Measurements from ENCODE around the gene S100A2.

Gene S100A2

GRCh38 chr1:153536671-153537375 is 28.8 kb downstream of the S100A2 start:
- Mint-ChIP-seq H3K27ac (peak overlapping the region; percentile 93), H3K4me1 (peaks cover 76% of the 10 kb centered on the region), H3K4me3 (peak overlapping the region; percentile 85), H3K36me3 (peaks cover 54% of the 10 kb centered on the region), H3K9me3 (no peaks in the 10 kb centered on the region)
- no peak for DNase-seq (ENCODE audit: low spot score in 2 of 2)
- no peak for ATAC-seq

DNA sequence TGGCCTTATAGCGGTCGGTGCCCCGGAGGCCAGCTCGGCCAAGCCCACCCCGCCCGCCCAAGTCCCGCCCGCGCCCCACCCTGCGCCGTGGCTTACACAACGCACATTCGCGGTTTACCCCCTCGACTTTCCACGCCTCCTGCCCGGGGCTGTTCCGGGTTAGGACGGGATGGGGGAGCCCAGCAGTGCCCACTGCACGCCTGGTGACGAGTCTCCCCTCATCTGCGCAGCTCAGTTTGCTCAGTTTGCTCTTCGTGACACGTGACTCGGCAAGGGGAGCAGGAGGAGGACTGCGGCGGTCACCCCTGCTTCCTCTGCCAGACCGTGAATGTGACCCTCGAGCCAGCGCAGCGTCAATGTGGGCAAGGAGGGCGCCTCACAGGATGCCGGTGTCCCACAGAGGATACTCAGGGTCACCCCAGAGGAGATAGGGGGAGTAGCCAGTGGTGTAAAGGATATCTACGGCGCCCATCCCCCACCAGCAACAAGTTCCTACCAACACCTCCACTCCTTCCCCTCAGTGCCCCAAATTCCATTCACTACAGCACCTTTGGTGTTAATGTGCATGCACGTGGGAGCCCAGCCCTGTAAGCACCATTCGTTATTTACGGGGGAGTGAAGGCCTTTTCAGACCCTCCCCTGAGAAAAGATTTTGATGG is 29.5 kb downstream of the S100A2 start:
- Mint-ChIP-seq H3K36me3 (peaks cover 47% of the 10 kb centered on the region), H3K9me3 (no peaks in the 10 kb centered on the region)

GRCh38 chr1:153535242-153536011 is 30.2 kb downstream of the S100A2 start, which contains the start of gene S100A6:
Gene S100A6, minus strand, starts transcription at chr1:153535991. Its CDS starts 652 bp downstream, at chr1:153535339.
- peak; percentile 24 to 72 for DNase-seq (ENCODE audit: low spot score in 2 of 2)
- peak; percentile 62 for ATAC-seq
- peaks cover 76% of the 10 kb centered on the region for H3K4me1 Mint-ChIP-seq

More for the DNA sequence above, 29.5 kb downstream of the S100A2 start:
- Mint-ChIP-seq H3K27ac (peak overlapping the region; percentile 93), H3K4me3 (peak overlapping the region; percentile 85), H3K4me1 (peaks cover 76% of the 10 kb centered on the region)
- DNase-seq (ENCODE audit: low spot score in 2 of 2): peak; percentile 57 to 90
- peak; percentile 83 for ATAC-seq

GRCh38 chr1:153534925-153535241 is 30.8 kb downstream of the S100A2 start:
- ATAC-seq: no peak
- DNase-seq (ENCODE audit: low spot score in 2 of 2): peak in 1 of 2 donors; percentile 49
- H3K4me3 Mint-ChIP-seq: peak overlapping the region; percentile 85
- H3K9me3 Mint-ChIP-seq: no peaks in the 10 kb centered on the region
- H3K27ac Mint-ChIP-seq: peak overlapping the region; percentile 93
- peaks cover 73% of the 10 kb centered on the region for H3K4me1 Mint-ChIP-seq
- peaks cover 41% of the 10 kb centered on the region for H3K36me3 Mint-ChIP-seq

More at GRCh38 chr1:153535242-153536011, 30.2 kb downstream of the S100A2 start, which contains the start of gene S100A6:
- Mint-ChIP-seq H3K36me3 (peaks cover 41% of the 10 kb centered on the region), H3K9me3 (no peaks in the 10 kb centered on the region), H3K4me3 (peak within 1 kb of the TSS; percentile 85), H3K27ac (peak within 1 kb of the TSS; percentile 93)

DNA sequence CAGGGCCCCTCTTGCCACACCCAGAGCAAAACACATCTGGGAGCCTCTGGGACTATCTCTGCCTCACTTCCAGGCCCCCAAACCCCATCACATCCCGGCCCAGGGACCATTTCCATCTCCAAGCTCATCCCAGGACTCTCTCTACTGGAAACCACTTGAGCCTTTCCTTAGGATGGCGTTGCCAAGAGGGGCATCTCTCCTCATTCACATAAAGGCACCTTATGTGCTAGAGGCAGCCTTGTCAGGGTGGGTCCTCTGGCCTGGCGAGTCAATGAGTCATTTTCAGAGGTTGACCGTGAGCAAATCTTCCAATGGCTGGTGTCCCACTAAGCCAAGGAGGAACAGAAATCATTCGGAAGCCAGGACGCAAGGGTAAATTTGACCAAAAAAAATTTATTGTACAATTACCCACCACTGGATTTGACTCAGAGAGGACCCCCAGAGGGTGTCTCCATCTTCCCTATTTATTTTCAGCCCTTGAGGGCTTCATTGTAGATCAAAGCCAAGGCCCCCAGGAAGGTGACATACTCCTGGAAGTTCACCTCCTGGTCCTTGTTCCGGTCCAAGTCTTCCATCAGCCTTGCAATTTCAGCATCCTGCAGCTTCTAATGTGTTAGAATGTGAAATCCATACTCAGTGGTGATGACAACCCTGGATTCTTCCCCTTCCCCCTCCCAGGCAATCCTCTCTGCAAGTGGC is 31.3 kb downstream of the S100A2 start:
- H3K27ac Mint-ChIP-seq: peak overlapping the region; percentile 93
- H3K36me3 Mint-ChIP-seq: peaks cover 41% of the 10 kb centered on the region
- no peak for ATAC-seq
- H3K4me3 Mint-ChIP-seq: peak overlapping the region; percentile 85
- no peak for DNase-seq (ENCODE audit: low spot score in 2 of 2)
- no peaks in the 10 kb centered on the region for H3K9me3 Mint-ChIP-seq
- H3K4me1 Mint-ChIP-seq: peaks cover 68% of the 10 kb centered on the region

DNA sequence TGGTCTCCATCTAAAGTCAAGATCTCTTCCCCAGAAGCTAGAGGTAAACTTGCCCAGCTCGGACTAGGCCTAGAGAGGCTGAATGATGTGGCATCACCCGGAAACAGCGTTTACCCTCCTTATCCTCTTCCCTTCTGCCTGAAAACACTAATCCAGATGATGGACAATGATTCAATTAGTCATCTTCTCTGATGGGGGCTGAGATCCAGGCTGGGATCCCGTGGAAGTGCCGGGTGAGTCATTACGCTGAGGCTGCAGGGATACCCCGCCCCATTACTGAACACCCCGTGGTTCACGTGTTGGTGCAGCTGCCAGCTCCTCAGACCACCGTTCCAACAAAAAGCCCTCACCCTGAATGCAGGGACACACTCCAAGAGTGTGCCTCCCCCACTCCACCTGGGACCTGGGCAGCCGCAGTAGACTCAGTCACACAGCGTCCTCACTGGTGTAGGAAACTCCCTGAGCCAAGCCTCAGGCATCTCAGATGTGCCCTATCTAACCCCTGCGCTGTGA is 31.9 kb downstream of the S100A2 start:
- H3K36me3 Mint-ChIP-seq: peaks cover 41% of the 10 kb centered on the region

DNA sequence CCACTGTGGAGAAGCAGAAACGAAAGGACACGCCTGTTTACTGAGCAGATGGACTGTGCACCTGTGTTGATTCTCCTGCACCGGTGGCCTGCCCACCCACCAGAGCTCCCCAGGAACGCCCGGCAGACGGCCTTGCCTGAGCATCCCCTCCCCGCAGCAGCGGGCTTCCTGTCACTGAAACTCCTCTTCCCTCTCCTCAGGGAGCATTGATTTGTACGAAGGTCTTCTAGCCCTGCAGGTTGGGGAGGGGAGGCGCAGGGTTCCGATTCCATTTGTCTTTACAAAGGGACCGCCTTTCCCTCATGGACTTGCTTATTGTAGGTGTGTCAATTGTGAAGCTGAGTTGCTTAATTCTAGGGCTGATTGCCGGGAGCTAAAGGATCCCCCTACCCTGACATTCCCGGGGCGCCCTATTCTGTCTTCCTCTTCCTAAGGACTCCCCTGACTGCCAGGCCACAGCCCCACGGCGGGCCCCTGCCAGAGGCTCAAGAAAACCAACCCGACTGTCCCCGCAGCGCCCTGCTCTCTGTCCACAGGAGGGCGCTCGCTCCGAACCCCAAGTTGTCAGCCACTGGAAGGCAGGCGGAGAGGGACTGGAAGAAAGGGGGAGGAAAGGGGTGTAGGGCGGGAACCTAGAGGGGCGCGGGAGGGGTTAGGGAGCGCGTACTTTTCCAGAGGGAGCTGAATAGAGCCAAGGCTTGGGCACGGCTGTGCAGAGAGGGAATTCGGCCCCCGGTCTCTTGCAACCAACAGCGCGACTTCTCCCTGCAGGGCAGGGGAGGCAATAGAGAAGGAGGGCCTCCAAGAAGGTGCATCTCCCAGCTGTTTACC is 32.7 kb downstream of the S100A2 start:
- peak overlapping the region; percentile 85 for H3K4me3 Mint-ChIP-seq
- peak overlapping the region; percentile 93 for H3K27ac Mint-ChIP-seq
- H3K9me3 Mint-ChIP-seq: no peaks in the 10 kb centered on the region
- H3K4me1 Mint-ChIP-seq: peaks cover 66% of the 10 kb centered on the region
- H3K36me3 Mint-ChIP-seq: peaks cover 41% of the 10 kb centered on the region
- peak; percentile 53 for ATAC-seq
- DNase-seq (ENCODE audit: low spot score in 2 of 2): peak; percentile 79 to 89

More for the DNA sequence above, 31.9 kb downstream of the S100A2 start:
- Mint-ChIP-seq H3K9me3 (no peaks in the 10 kb centered on the region), H3K27ac (peak overlapping the region; percentile 93), H3K4me3 (peak overlapping the region; percentile 85), H3K4me1 (peaks cover 66% of the 10 kb centered on the region)
- DNase-seq (ENCODE audit: low spot score in 2 of 2): no peak
- ATAC-seq: no peak

GRCh38 chr1:153532181-153532580 is 33.5 kb downstream of the S100A2 start:
- DNase-seq (ENCODE audit: low spot score in 2 of 2): peak in 1 of 2 donors; percentile 62

GRCh38 chr1:153531638-153532037 is 34.0 kb downstream of the S100A2 start:
- no peaks in the 10 kb centered on the region for H3K9me3 Mint-ChIP-seq
- peaks cover 38% of the 10 kb centered on the region for H3K36me3 Mint-ChIP-seq
- H3K27ac Mint-ChIP-seq: peak overlapping the region; percentile 93
- ATAC-seq: no peak
- DNase-seq (ENCODE audit: low spot score in 2 of 2): peak in 1 of 2 donors; percentile 51
- H3K4me1 Mint-ChIP-seq: peaks cover 57% of the 10 kb centered on the region
- peak overlapping the region; percentile 85 for H3K4me3 Mint-ChIP-seq

More at GRCh38 chr1:153532181-153532580, 33.5 kb downstream of the S100A2 start:
- Mint-ChIP-seq H3K27ac (peak overlapping the region; percentile 93), H3K36me3 (peaks cover 41% of the 10 kb centered on the region), H3K4me1 (peaks cover 62% of the 10 kb centered on the region), H3K9me3 (no peaks in the 10 kb centered on the region), H3K4me3 (peak overlapping the region; percentile 85)
- ATAC-seq: peak; percentile 65

GRCh38 chr1:153527683-153528040 is 38.0 kb downstream of the S100A2 start:
- Mint-ChIP-seq H3K4me1 (peaks cover 26% of the 10 kb centered on the region), H3K27ac (no peak overlapping the region), H3K9me3 (no peaks in the 10 kb centered on the region), H3K4me3 (no peak overlapping the region), H3K36me3 (no peaks in the 10 kb centered on the region)
- DNase-seq (ENCODE audit: low spot score in 2 of 2): no peak
- no peak for ATAC-seq

GRCh38 chr1:153527023-153527682 is 38.5 kb downstream of the S100A2 start:
- no peaks in the 10 kb centered on the region for H3K36me3 Mint-ChIP-seq
- no peak for ATAC-seq
- peak overlapping the region; percentile 26 for H3K27ac Mint-ChIP-seq

GRCh38 chr1:153526132-153526543 is 39.5 kb downstream of the S100A2 start:
- Mint-ChIP-seq H3K27ac (peak overlapping the region; percentile 26), H3K4me3 (no peak overlapping the region), H3K36me3 (no peaks in the 10 kb centered on the region), H3K4me1 (peaks cover 16% of the 10 kb centered on the region), H3K9me3 (no peaks in the 10 kb centered on the region)
- ATAC-seq (no peak), DNase-seq (ENCODE audit: low spot score in 2 of 2) (no peak)

More at GRCh38 chr1:153527023-153527682, 38.5 kb downstream of the S100A2 start:
- DNase-seq (ENCODE audit: low spot score in 2 of 2): no peak
- Mint-ChIP-seq H3K9me3 (no peaks in the 10 kb centered on the region), H3K4me3 (no peak overlapping the region), H3K4me1 (peaks cover 26% of the 10 kb centered on the region)

DNA sequence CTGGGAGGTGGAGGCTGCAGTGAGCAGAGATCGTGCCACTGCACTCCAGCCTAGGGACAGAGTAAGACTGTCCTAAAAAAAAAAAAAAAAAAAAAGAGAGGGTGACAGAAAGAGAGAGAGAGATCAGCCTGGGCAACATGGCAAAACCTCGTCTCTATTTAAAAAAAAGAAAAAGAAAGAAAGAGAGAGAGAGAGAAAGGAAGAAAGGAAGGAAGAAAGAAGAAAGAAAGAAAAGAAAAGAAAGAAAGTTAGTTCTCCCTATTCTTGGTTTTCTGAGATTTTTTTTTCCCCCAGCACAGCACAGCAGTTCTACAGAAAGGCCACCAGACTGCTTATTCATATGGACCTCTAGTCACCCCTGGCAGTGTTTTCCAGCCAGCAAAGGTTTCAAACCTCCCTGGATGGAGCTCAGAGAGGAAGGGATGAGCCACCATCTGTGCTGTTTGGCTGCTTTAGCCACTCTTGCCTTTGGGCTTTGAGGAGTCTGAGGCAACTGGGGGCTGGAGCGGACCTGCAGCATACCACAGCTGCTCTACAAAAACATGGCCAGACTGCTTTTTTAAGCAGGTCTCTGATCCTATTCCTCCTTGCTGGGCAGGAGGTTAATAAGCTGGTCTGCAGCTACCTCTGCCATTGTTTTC is 40.4 kb downstream of the S100A2 start:
- H3K36me3 Mint-ChIP-seq: no peaks in the 10 kb centered on the region
- H3K27ac Mint-ChIP-seq: peak overlapping the region; percentile 60
- H3K4me1 Mint-ChIP-seq: peaks cover 6% of the 10 kb centered on the region
- H3K9me3 Mint-ChIP-seq: no peaks in the 10 kb centered on the region
- no peak for ATAC-seq
- no peak overlapping the region for H3K4me3 Mint-ChIP-seq
- no peak for DNase-seq (ENCODE audit: low spot score in 2 of 2)

All from stimulated activated effector memory CD8-positive, alpha-beta T cell treated with anti-CD3 and anti-CD28 coated beads, Interleukin-12 subunit alpha, Interleukin-12 subunit beta, amount 100 ng/mL, for 72 hours (primary cell).